WTC11 (cell line): ENCODE measurements around the gene VWC2. TPM values are rescaled to one million over a fixed set of nuclear protein-coding genes. Genes with fewer than 3 reads are reported as not detected.

Experiments used
- ATAC-seq: fragments of 200-7000 bp; cut with Tn5 transposase; 2 replicates; pipeline ENCODE4 v1.10.0; 2021; ENCODE audit warnings: mild to moderate bottlenecking, moderate library complexity
- CTCF ChIA-PET: fragments of 300-600 bp; sonication (Branson Sonifier 250); formaldehyde crosslinking; loops from one replicate; lab custom pipeline; 2021; ENCODE audit warnings: antibody characterized with exemption; lab: Charles Lee
- POLR2A ChIA-PET: fragments of 350-600 bp; sonication (Branson Sonifier 250); formaldehyde crosslinking; loops from one replicate; lab custom pipeline; 2021; ENCODE audit warnings: antibody characterized with exemption; lab: Charles Lee
- DNase-seq: peaks from one replicate; pipeline ENCODE4 v3.0.0; 2021; ENCODE audit warnings: low spot score
- H3K27ac Mint-ChIP-seq: 2 replicates; pipeline ENCODE4 v1.8.0; 2021; ENCODE audit warnings: mixed read lengths
- H3K27me3 Mint-ChIP-seq: 2 replicates; pipeline ENCODE4 v1.8.0; 2021; ENCODE audit warnings: low read depth, mild to moderate bottlenecking, moderate library complexity, mixed read lengths
- H3K36me3 Mint-ChIP-seq: 2 replicates; pipeline ENCODE4 v1.8.0; 2021; ENCODE audit warnings: mixed read lengths
- H3K4me1 Mint-ChIP-seq: 2 replicates; pipeline ENCODE4 v1.8.0; 2022; ENCODE audit warnings: mixed read lengths
- H3K4me3 Mint-ChIP-seq: 2 replicates; pipeline ENCODE4 v1.8.0; 2021; ENCODE audit warnings: mild to moderate bottlenecking, moderate library complexity, mixed read lengths
- H3K9me3 Mint-ChIP-seq: 2 replicates; pipeline ENCODE4 v1.8.0; 2021; ENCODE audit warnings: mixed read lengths
- CBFB ChIP-seq: sonication (generic); formaldehyde crosslinking; IDR thresholded peaks from 2 replicates; pipeline ENCODE4 v1.8.1; 2022; ENCODE audit warnings: mild to moderate bottlenecking, low read depth, missing genetic modification reagents
- CREB1 ChIP-seq: sonication (generic); formaldehyde crosslinking; IDR thresholded peaks from 2 replicates; pipeline ENCODE4 v1.8.0; 2023; ENCODE audit warnings: mild to moderate bottlenecking, missing genetic modification reagents
- E2F4 ChIP-seq: sonication (generic); formaldehyde crosslinking; IDR thresholded peaks from 2 replicates; pipeline ENCODE4 v1.8.1; 2022; ENCODE audit warnings: low read depth, mild to moderate bottlenecking, moderate library complexity, missing genetic modification reagents, borderline replicate concordance
- E2F5 ChIP-seq: sonication (generic); formaldehyde crosslinking; IDR thresholded peaks from 2 replicates; pipeline ENCODE4 v1.8.1; 2022; ENCODE audit warnings: mild to moderate bottlenecking, moderate library complexity, missing genetic modification reagents
- ESRRA ChIP-seq: sonication (generic); formaldehyde crosslinking; IDR thresholded peaks from 2 replicates; pipeline ENCODE4 v1.8.1; 2022; ENCODE audit warnings: mild to moderate bottlenecking, missing genetic modification reagents, borderline replicate concordance
- GRHL2 ChIP-seq: fragments of 250-450 bp; sonication (Bioruptor Pico); IDR thresholded peaks from 2 replicates; pipeline ENCODE4 v1.8.0; 2022; ENCODE audit warnings: mild to moderate bottlenecking, moderate library complexity; ENCODE audit not compliant: insufficient replicate concordance, severe bottlenecking
- GTF2I ChIP-seq: fragments of 250-450 bp; sonication (Bioruptor Pico); conservative IDR thresholded peaks from 2 replicates; pipeline ENCODE4 v1.4.0; 2021; ENCODE audit warnings: mild to moderate bottlenecking
- JUN ChIP-seq: sonication (generic); formaldehyde crosslinking; IDR thresholded peaks from 2 replicates; pipeline ENCODE4 v1.8.0; 2023; ENCODE audit warnings: mild to moderate bottlenecking, missing genetic modification reagents
- MYBL2 ChIP-seq: sonication (generic); formaldehyde crosslinking; IDR thresholded peaks from 2 replicates; pipeline ENCODE4 v1.8.1; 2023; ENCODE audit warnings: mild to moderate bottlenecking, moderate library complexity, missing genetic modification reagents
- NR3C1 ChIP-seq: sonication (generic); formaldehyde crosslinking; conservative IDR thresholded peaks from 2 replicates; pipeline ENCODE4 v1.8.1; 2023; ENCODE audit warnings: low read depth, mild to moderate bottlenecking, missing genetic modification reagents
- OVOL2 ChIP-seq: fragments of 250-450 bp; sonication (Bioruptor Pico); IDR thresholded peaks from 2 replicates; pipeline ENCODE4 v1.9.0; 2021; ENCODE audit warnings: mild to moderate bottlenecking, borderline replicate concordance
- SP1 ChIP-seq: sonication (generic); formaldehyde crosslinking; conservative IDR thresholded peaks from 2 replicates; pipeline ENCODE4 v1.8.1; 2022; ENCODE audit warnings: missing genetic modification reagents
- TEAD4 ChIP-seq: sonication (generic); formaldehyde crosslinking; IDR thresholded peaks from 2 replicates; pipeline ENCODE4 v1.8.0; 2022; ENCODE audit warnings: mild to moderate bottlenecking, missing genetic modification reagents
- USF2 ChIP-seq: sonication (generic); formaldehyde crosslinking; IDR thresholded peaks from 2 replicates; pipeline ENCODE4 v1.8.1; 2023; ENCODE audit warnings: mild to moderate bottlenecking, missing genetic modification reagents, moderate library complexity
- ZNF219 ChIP-seq: sonication (generic); formaldehyde crosslinking; IDR thresholded peaks from 2 replicates; pipeline ENCODE4 v1.8.0; 2023; ENCODE audit warnings: missing genetic modification reagents, mild to moderate bottlenecking, borderline replicate concordance
- ZNF281 ChIP-seq: sonication (generic); formaldehyde crosslinking; IDR thresholded peaks from 2 replicates; pipeline ENCODE4 v1.8.0; 2023; ENCODE audit warnings: mild to moderate bottlenecking, missing genetic modification reagents
- ZNF317 ChIP-seq: sonication (generic); formaldehyde crosslinking; IDR thresholded peaks from 2 replicates; pipeline ENCODE4 v1.8.1; 2023; ENCODE audit warnings: low read depth, mild to moderate bottlenecking, moderate library complexity, missing genetic modification reagents, borderline replicate concordance
- total RNA-seq: library from RNA; stranded (reverse); gene quantifications from 3 replicates; pipeline ENCODE4 v1.2.3, GENCODE V29; 2021
- TF ChIP-seq, protein P1 (sequence below): sonication (generic); formaldehyde crosslinking; conservative IDR thresholded peaks from 2 replicates; pipeline ENCODE4 v1.8.1; 2022; ENCODE audit warnings: mild to moderate bottlenecking, missing genetic modification reagents
- TF ChIP-seq, protein P2 (sequence below): fragments of 250-450 bp; sonication (Bioruptor Pico); conservative IDR thresholded peaks from 2 replicates; pipeline ENCODE4 v1.9.0; 2021; ENCODE audit warnings: mild to moderate bottlenecking
- TF ChIP-seq, protein P3 (sequence below): sonication (generic); formaldehyde crosslinking; IDR thresholded peaks from 2 replicates; pipeline ENCODE4 v1.8.1; 2022; ENCODE audit warnings: missing genetic modification reagents, borderline replicate concordance

The VWC2 gene
- total RNA-seq, 1 experiment from 2014 or later, result 0.79 TPM

DNA sequence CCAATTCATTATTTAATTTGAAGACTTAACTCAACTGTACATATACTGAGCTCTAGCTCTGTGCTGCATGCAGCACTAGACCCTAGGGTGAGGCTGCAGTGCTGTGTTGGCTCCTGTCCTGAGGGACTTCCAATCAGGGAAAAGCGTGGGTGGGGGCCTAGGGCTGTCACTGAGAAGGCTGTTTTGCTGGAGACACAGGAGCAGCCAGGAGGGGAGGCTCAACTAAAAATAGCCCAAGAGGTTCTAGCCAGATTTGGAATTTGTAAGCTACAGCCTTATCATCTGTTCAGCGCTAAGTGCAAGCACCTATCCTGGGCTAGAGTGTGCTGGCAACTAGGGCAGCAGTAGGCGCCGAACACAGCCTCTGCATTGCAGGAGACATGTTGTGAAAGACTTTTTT, 121.1 kb downstream of the VWC2 start (continued):
- no peak for TF ChIP-seq CBFB (CRISPR knock-in tag)
- no peak for TF ChIP-seq NR3C1 (CRISPR knock-in tag)
- no peak for TF ChIP-seq E2F4 (CRISPR knock-in tag)
- TF ChIP-seq, all 79 proteins: peak for 0

DNA sequence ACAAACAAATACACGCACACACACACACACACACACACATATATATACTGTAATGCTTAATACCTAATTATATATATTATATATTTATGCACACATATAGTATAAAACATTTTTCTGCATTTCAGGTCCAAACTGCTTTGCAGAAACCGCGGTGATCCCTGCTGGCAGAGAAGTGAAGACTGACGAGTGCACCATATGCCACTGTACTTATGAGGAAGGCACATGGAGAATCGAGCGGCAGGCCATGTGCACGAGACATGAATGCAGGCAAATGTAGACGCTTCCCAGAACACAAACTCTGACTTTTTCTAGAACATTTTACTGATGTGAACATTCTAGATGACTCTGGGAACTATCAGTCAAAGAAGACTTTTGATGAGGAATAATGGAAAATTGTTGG, 138.5 kb downstream of the VWC2 start:
- no peak for DNase-seq
- Mint-ChIP-seq H3K36me3 (peaks cover 13% of the 10 kb centered on the region), H3K27me3 (no peaks in the 10 kb centered on the region), H3K4me3 (no peak overlapping the region), H3K27ac (no peak overlapping the region), H3K4me1 (peaks cover 2% of the 10 kb centered on the region; the same call in 1 of the 2 replicates), H3K9me3 (peaks cover 26% of the 10 kb centered on the region)
- ATAC-seq, result no peak
- TF ChIP-seq NR3C1 (CRISPR knock-in tag) (no peak), GTF2I (no peak), OVOL2 (CRISPR knock-in tag) (no peak), ZNF281 (CRISPR knock-in tag) (no peak), ZNF219 (no peak), JUN (no peak), MYBL2 (CRISPR knock-in tag) (no peak), CREB1 (CRISPR knock-in tag) (no peak), GRHL2 (CRISPR knock-in tag) (no peak), ESRRA (CRISPR knock-in tag) (no peak), USF2 (no peak), TEAD4 (CRISPR knock-in tag) (no peak), ZNF317 (CRISPR knock-in tag) (no peak), SP1 (no peak), E2F5 (CRISPR knock-in tag) (no peak)
- TF ChIP-seq, protein P1, sequence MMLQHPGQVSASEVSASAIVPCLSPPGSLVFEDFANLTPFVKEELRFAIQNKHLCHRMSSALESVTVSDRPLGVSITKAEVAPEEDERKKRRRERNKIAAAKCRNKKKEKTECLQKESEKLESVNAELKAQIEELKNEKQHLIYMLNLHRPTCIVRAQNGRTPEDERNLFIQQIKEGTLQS (CRISPR knock-in tag), result no peak
- TF ChIP-seq, protein P2, sequence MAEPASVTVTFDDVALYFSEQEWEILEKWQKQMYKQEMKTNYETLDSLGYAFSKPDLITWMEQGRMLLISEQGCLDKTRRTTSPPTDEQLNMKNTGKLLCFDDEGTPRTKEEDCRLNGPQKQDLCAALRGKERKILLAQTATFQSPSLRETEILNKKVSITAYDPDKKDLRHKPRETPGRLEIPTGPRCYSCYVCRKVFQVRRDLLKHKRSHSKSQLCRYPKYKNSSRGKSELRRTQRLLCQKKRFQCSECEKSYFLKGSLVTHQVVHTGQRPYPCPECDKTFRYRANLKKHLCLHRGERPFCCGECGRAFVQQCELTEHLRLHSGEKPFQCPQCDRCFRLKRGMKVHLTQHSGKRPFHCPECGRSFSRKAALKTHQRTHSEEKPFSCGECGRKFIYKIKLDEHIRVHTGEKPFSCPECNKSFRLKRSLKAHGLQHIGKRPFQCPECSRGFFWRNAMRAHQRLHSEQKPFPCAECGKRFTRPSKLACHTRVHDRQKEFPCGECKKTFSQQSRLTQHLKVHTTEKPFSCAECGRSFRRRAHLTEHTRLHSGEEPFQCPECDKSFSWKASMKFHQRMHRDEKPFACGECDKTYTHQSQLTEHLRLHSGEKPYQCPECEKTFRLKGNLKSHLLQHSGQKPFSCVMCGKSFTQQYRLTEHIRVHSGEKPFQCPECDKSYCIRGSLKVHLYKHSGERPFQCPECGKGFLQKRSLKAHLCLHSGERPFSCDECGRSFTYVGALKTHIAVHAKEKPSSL (CRISPR knock-in tag), result no peak
- TF ChIP-seq, protein P3, sequence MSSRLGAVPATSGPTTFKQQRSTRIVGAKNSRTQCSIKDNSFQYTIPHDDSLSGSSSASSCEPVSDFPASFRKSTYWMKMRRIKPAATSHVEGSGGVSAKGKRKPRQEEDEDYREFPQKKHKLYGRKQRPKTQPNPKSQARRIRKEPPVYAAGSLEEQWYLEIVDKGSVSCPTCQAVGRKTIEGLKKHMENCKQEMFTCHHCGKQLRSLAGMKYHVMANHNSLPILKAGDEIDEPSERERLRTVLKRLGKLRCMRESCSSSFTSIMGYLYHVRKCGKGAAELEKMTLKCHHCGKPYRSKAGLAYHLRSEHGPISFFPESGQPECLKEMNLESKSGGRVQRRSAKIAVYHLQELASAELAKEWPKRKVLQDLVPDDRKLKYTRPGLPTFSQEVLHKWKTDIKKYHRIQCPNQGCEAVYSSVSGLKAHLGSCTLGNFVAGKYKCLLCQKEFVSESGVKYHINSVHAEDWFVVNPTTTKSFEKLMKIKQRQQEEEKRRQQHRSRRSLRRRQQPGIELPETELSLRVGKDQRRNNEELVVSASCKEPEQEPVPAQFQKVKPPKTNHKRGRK (CRISPR knock-in tag), result no peak
- CTCF ChIA-PET, result no interaction called here
- POLR2A ChIA-PET, result no interaction called here
